ENCODE data around the gene BRSK1.

The BRSK1 gene

DNA sequence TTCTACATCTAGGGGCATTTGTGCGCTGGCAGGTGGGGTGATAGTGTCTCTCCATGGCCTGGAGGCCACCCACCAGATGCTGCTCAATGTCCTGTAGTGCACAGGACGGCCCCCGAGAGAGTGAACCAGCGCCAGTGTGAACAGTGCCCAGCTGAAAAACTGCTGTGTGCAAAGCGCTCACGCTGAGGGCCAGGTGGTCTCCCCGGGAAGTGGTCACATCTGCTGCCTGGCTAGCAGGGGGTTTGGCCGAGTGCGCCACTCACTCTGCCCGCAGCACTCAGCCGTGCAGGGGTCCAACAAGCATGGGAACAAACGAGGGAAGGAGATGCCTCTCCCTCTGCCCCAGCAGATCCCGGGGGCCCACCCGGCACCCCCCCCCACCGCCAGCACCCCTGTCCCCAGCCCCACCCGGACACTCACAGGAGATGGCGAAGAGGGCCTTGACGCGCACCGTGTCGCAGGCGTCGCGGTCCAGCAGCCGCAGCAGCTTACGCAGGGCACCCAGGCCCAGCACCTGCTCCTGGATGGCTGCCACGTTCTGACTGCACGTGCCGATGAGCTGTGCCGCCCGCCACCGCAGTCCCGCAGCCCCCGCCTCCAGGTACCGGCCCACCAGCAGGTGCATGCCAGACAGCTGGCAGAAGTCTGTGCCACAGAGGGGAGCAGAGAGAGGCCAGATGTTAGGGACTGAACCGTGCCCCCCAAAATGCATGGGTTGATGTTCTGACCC lies 9.7 kb upstream of the BRSK1 start:
- Histone ChIP-seq H3K36me3 (replicated peaks) (peaks cover 5% of the 10 kb centered on the region; the same call in 1 of the 2 replicates), H3K4me3 (no peak overlapping the region), H3K9me3 (no peaks in the 10 kb centered on the region), H3K27me3 (ENCODE audit: low read depth) (no peaks in the 10 kb centered on the region), H3K4me1 (no peaks in the 10 kb centered on the region; the same call in 1 of the 2 replicates)
- DNase-seq (ENCODE audit: low spot score in 2 of 2): no peak
- in situ Hi-C loops (cut with MboI; ENCODE audit: low sequenced_read_pairs): no loop called here

DNA sequence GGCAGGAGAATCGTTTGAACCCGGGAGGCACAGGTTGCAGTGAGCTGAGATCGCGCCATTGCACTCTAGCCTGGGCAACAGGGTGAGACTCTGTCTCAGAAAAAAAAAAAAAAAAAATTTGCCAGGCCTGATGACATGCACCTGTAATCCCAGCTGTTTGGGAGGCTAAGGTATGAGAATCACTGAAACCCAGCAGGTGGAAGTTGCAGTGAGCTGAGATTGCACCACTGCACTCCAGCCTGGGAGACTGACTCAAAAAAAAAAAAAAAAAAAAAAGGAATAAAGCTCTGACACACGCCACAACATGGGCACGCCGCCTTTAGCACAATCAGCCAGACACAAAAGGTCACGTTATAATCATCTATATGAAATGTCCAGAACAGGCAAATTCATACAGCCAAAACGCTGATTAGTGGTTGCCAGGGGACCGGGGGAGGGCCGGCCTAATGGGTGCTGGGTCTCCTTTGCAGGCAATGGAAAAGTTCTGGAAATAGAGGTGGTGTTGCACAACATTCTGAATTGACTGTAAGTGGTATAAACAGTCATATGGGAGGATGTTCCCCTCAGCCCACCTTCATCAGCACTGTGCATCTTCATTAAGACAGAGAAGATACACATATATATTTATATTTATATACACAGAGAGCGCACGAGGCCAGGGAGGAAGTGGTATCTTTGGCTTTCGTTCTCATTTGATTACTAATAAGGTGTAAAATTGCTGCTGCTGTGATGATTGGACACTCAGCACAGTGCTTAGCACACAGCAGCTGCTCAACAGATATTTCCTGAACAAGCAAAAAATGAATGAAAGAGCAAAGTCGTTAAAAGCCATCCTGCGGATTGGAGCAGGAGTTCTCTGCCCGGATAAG lies 7.7 kb upstream of the BRSK1 start:
- Histone ChIP-seq H3K4me3 (no peak overlapping the region), H3K9me3 (no peaks in the 10 kb centered on the region), H3K36me3 (replicated peaks) (peaks cover 5% of the 10 kb centered on the region; the same call in 1 of the 2 replicates), H3K27me3 (ENCODE audit: low read depth) (no peaks in the 10 kb centered on the region), H3K4me1 (peaks cover 4% of the 10 kb centered on the region)
- no peak for DNase-seq (ENCODE audit: low spot score in 2 of 2)
- in situ Hi-C loops (cut with MboI; ENCODE audit: low sequenced_read_pairs): no loop called here

DNA sequence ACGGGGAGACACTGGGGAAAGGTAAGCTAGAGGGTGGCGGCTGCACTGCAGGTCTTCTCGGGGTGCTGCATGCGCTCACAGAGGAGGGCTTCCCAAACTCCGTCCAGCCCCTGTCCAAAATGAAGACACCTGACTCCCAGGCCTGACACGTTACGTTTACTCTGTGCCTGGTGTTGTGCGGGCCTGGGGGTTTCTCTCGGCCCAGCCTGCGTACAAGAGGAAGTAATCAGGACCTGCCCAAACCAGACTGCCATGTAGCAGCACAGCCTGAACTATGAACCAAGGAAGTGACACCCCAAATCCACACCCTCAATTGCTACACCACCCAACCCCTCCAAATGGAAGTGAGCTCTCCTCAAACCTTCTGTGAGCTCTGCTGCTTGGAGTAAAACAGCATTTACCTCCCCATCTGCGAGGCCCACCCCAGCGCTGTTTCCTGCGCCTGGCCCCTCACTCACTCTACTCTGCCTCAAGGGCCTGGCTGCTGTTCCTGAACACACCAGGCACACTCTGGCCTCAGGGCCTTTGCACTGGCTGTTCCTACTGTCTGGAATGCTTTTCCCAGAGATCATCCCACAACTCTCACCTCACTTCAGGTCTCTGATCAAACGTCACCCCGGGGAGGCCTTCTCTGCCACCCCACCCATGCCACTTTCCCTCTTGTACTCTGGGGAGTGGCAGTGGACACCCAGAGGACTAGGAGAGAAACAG lies 6.9 kb upstream of the BRSK1 start:
- Histone ChIP-seq H3K36me3 (replicated peaks) (peaks cover 5% of the 10 kb centered on the region; the same call in 1 of the 2 replicates), H3K4me1 (peaks cover 4% of the 10 kb centered on the region), H3K27me3 (ENCODE audit: low read depth) (no peaks in the 10 kb centered on the region), H3K9me3 (no peaks in the 10 kb centered on the region), H3K4me3 (no peak overlapping the region)
- no peak for DNase-seq (ENCODE audit: low spot score in 2 of 2)
- in situ Hi-C loops (cut with MboI; ENCODE audit: low sequenced_read_pairs): no loop called here

DNA sequence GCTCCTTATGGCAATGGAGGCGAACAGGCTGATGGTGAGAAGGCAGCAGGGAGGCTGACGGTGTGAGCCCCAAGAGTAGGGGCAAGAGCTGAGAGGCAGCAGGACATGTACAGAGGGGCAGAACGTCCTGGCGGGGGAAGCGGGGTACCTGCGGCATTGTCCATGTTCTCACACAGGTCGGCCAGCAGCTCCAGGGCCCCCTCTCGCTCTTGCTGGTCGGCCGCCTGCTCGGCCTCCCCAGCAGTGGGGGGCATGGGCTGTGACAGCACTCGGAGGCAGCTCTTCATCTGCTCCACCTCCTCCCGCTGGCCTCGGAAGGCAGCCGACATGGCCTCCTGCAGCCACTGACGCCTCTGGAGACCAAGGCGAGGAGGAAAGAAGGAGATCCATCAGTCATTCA lies 6.3 kb upstream of the BRSK1 start:
- Histone ChIP-seq H3K36me3 (replicated peaks) (peaks cover 5% of the 10 kb centered on the region; the same call in 1 of the 2 replicates), H3K27me3 (ENCODE audit: low read depth) (no peaks in the 10 kb centered on the region), H3K4me3 (no peak overlapping the region), H3K4me1 (peaks cover 4% of the 10 kb centered on the region), H3K9me3 (no peaks in the 10 kb centered on the region)
- no peak for DNase-seq (ENCODE audit: low spot score in 2 of 2)
- in situ Hi-C loops (cut with MboI; ENCODE audit: low sequenced_read_pairs): no loop called here

DNA sequence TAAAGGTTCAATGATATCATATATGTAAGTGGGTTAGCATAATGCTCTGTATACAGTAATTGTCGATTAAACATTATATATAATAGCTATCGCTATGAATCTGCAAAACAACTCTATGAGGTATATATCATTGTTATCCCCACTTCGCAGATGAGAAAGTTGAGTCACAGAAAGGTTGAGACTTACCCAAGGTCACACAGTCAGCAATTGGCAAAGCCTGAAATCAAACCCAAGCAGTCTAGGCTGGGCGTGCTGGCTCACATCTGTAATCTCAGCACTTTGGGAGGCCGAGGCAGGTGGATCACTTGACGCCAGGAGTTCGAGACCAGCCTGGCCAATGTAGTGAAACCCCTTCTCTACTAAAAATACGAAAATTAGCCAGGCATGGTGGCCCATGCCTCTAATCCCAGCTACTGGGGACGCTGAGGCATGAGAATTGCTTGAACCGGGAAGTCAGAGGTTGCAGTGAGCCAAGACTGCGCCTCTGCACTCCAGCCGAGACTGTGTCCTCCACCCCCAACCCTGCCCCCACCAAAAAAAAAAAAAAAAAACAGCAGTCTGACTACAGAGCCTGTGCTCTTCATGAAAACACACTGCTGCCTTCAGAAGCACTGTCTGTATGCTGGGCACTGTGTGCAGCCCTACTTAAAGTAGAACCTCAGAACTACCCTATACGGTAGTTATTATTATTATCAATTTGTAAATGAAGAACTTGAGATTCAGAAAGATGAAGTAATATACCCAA lies 5.2 kb upstream of the BRSK1 start:
- in situ Hi-C loops (cut with MboI; ENCODE audit: low sequenced_read_pairs): no loop called here
- no peaks in the 10 kb centered on the region for H3K27me3 ChIP-seq (ENCODE audit: low read depth)
- no peak for DNase-seq (ENCODE audit: low spot score in 2 of 2)
- H3K4me1 ChIP-seq: peaks cover 4% of the 10 kb centered on the region
- no peaks in the 10 kb centered on the region for H3K9me3 ChIP-seq
- H3K36me3 ChIP-seq (replicated peaks): peaks cover 5% of the 10 kb centered on the region; the same call in 1 of the 2 replicates
- no peak overlapping the region; the same call in 1 of the 2 replicates for H3K4me3 ChIP-seq

DNA sequence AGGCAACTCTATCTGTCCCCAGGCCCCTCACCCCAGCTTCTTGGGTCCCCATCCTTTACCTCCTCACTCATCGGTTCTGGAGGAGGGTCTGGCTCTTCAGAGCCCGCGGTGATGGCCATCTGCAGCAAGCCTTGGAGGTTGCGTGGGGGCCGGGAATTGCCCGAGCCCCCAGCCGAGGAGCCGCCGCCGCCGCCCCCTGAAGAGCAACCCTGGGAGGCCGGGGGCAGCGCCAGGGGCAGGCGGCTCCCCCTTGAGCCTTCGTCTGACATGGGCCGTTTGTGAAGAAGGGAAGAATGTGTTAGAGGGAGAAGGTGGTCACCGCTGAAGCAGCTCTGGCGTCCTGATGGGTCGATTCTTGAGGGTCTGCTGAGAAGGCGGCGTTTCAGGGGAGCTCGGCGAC lies 4.5 kb upstream of the BRSK1 start:
- in situ Hi-C loops (cut with MboI; ENCODE audit: low sequenced_read_pairs): no loop called here
- no peak for DNase-seq (ENCODE audit: low spot score in 2 of 2)
- Histone ChIP-seq H3K4me3 (peak overlapping the region; percentile 85), H3K27me3 (ENCODE audit: low read depth) (no peaks in the 10 kb centered on the region), H3K36me3 (replicated peaks) (peaks cover 5% of the 10 kb centered on the region; the same call in 1 of the 2 replicates), H3K9me3 (no peaks in the 10 kb centered on the region), H3K4me1 (peaks cover 4% of the 10 kb centered on the region)

DNA sequence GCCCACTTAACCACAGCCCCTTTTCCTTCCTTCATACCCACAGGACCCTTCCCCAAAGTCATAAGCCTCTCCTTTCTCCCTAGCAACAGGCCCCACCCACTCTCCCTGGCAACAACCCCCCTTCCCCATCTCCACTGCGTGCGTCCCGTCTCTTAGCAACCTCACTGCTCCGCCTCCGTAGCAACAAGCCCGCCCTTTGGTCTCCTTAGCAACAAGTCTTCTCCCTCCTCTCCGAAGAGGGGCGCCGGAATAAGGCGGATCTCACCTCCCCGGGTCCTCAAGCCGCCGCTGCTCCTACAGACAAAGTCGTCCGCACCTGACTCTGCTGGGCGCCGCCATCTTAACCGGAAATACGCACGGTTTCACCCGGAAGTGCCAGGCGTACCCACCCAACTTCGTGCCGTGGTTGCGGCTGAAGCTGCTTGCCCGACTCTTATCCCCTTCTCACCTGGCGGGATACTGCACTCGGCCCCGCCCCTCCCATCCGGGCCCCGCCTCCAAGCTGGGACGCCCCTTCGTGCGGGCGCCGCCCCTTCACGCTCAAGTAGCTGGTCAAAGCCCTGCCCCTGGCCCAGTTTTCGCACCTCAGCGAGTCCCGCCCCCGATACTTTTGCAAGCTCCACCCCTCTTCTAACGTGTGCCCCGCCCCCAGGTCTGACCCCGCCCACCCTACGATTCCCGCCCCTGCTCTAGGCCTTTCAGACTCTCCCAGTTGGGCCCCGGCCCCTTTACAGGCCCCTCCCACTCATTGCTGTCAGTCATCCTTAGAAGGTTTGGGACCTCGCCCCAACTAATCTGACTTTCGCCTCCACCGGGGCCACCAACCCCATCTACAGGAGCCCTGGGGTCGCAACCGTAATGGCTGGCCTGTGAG lies 3.8 kb upstream of the BRSK1 start, which contains the start of gene HSPBP1:
Gene HSPBP1 (minus strand): TSS at position 341 of the 874 bp plus-strand sequence. CDS start 502 bp downstream, outside the sequence.
- peaks cover 4% of the 10 kb centered on the region for H3K4me1 ChIP-seq

DNA sequence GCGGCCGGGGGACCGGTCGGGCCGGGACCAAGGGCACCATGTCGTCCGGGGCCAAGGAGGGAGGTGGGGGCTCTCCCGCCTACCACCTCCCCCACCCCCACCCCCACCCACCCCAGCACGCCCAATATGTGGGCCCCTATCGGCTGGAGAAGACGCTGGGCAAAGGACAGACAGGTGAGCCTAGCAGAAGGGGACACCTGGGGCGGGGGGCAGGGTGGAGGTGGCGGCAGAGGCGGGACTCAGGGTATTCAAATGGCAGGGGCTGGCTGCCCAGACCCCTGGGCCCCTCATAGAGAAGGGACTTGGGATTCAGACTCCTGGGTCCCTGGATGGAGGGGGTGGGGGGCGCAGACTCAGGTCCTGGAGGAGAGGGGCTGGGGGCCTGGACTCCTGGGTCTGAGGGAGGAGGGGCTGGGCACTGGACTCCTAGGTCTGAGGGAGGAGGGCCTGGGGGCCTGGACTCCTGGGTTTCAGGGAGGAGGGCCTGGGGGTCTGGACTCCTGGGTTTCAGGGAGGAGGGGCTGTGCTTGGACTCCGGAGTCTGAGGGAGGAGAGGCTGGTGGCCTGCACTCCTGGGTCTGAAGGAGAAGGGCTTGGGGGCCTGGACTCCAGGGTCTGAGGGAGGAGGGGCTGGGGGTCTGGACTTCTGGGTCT lies 735 bp downstream of the BRSK1 start:
- peak overlapping the region; percentile 21 for H3K4me3 ChIP-seq
- no peaks in the 10 kb centered on the region for H3K36me3 ChIP-seq (replicated peaks)
- H3K9me3 ChIP-seq: no peaks in the 10 kb centered on the region
- no peaks in the 10 kb centered on the region for H3K27me3 ChIP-seq (ENCODE audit: low read depth)
- H3K4me1 ChIP-seq: peaks cover 4% of the 10 kb centered on the region
- DNase-seq (ENCODE audit: low spot score in 2 of 2): no peak
- in situ Hi-C loops (cut with MboI; ENCODE audit: low sequenced_read_pairs): no loop called here

More for the DNA sequence above, 3.8 kb upstream of the BRSK1 start, which contains the start of gene HSPBP1:
- peak within 1 kb of the TSS; percentile 85 for H3K4me3 ChIP-seq
- H3K9me3 ChIP-seq: no peaks in the 10 kb centered on the region
- H3K36me3 ChIP-seq (replicated peaks): peaks cover 5% of the 10 kb centered on the region; the same call in 1 of the 2 replicates
- in situ Hi-C loops (cut with MboI; ENCODE audit: low sequenced_read_pairs): no loop called here
- no peaks in the 10 kb centered on the region for H3K27me3 ChIP-seq (ENCODE audit: low read depth)
- DNase-seq (ENCODE audit: low spot score in 2 of 2): peak; percentile 94 to 98

DNA sequence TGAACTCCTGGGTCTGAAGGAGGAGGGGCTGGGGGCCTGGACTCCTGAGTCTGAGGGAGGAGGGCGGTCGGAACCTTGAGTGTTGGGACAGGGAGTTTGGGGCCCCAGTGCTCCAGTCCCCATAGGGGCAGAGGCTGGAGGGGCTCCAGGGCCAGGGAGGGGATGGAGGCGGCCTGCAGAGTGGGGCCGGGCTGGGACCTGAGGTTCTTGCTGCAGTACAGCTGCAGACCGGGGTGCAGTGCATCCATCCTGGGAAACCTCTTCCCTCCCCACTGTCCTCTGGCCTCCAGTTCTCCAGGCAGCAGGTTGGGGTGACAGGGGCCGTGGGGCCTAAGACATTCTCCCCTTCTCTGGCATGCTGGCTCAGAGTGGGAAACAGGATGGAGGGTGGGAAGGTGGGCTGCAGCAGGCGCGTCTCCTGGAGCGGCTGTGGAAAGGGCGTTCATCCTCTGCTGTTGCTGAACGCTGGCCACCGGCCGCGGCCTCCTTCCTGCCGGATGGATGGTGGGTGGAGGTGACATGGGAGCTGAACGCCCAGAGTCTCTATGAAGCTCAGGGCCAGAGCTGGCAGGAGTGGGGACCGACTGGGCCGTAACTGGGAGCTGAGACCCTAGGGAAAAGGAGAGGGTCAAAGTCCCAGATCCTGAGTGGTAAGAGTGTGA lies 1.6 kb downstream of the BRSK1 start:
- no peaks in the 10 kb centered on the region for H3K9me3 ChIP-seq
- H3K27me3 ChIP-seq (ENCODE audit: low read depth): no peaks in the 10 kb centered on the region
- no peak for DNase-seq (ENCODE audit: low spot score in 2 of 2)
- in situ Hi-C loops (cut with MboI; ENCODE audit: low sequenced_read_pairs): no loop called here
- H3K36me3 ChIP-seq (replicated peaks): no peaks in the 10 kb centered on the region
- H3K4me1 ChIP-seq: peaks cover 4% of the 10 kb centered on the region
- no peak overlapping the region for H3K4me3 ChIP-seq

DNA sequence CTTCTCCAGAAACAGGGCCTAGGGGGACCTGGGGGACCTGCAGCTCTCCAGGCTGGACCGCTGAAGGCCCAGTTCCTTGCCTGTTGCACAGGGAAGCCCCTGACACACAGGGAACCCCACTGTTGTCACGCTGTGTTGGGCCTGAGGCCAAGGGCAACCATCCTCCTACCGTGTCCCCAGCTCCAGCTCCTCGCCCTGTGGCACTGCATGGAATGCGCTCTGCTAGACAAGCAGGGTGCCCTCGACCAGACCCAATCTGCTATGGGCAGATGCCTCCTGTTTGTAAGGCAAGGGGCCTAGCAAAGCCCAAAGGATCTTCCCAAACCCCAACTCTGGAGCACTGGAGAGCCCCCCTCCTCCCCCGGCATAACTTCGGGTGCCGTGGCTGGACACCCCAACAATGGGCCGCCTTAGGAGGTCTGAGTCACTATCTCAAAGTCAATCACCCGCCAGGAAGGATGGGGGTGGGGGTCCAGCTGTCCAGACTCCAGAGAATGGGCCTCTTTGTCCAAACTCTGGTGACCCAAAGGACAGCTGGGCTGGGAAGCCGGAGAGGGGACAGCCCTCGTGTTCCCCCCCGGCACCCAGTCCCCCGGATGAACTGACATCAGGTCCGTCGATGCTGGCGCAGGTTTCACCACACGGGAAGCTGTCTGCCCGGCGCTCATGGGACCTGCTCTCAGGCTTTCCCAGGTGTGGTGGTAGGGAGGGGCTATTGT lies 3.7 kb downstream of the BRSK1 start:
- no peaks in the 10 kb centered on the region for H3K9me3 ChIP-seq
- H3K4me3 ChIP-seq: no peak overlapping the region
- in situ Hi-C loops (cut with MboI; ENCODE audit: low sequenced_read_pairs): no loop called here
- H3K36me3 ChIP-seq (replicated peaks): no peaks in the 10 kb centered on the region
- H3K4me1 ChIP-seq: no peaks in the 10 kb centered on the region
- no peak for DNase-seq (ENCODE audit: low spot score in 2 of 2)
- no peaks in the 10 kb centered on the region for H3K27me3 ChIP-seq (ENCODE audit: low read depth)

DNA sequence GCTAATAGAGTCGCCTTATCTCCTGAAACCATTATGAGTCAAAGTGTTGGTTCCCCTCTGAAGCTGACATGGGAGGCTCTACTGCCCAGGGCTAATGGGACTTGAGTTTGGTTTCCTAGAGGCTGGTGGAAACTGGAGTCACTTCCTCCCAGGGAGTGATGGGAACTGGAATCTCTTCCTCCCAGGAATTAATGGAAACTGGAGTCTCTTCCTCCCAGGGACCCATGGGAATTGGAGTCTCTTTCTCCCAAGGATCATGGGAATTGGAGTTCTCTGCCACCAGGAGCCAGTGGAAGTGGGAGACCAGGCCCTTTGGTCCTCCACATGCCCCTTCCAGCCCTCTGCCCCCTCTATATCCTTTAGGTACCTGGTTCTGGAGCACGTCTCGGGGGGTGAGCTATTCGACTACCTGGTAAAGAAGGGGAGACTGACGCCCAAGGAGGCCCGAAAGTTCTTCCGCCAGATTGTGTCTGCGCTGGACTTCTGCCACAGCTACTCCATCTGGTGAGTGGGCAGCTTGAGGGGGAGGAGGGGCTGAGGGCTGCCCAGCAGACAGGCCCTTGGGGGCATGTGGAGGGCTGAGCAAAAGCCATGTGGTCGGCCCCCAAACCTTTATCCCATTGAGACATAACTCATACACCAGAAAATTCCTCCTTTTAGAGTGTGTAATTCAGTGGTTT lies 5.5 kb downstream of the BRSK1 start:
- Histone ChIP-seq H3K4me1 (no peaks in the 10 kb centered on the region), H3K9me3 (no peaks in the 10 kb centered on the region), H3K27me3 (ENCODE audit: low read depth) (no peaks in the 10 kb centered on the region), H3K4me3 (no peak overlapping the region), H3K36me3 (replicated peaks) (no peaks in the 10 kb centered on the region)
- DNase-seq (ENCODE audit: low spot score in 2 of 2): no peak
- in situ Hi-C loops (cut with MboI; ENCODE audit: low sequenced_read_pairs): no loop called here
